Measurements from ENCODE around the gene AUH. TPM values are rescaled to one million over a fixed set of nuclear protein-coding genes. Genes with fewer than 3 reads are reported as not detected.

AUH gene
- total RNA-seq, 1 experiment from 2014 or later = 29.0 TPM

- H3K9me3 ChIP-seq (ENCODE audit: control insufficient read depth in 1 of 2, insufficient read depth in 1 of 2, low read depth in 1 of 2, low read length in 2 of 2) = no peaks in the 10 kb centered on the region
- H3K27ac ChIP-seq (ENCODE audit: low read depth, low read length) = peak overlapping the region; percentile 100
- H3K79me2 ChIP-seq (ENCODE audit: insufficient read depth, low read length) = no peaks in the 10 kb centered on the region
- H2AFZ ChIP-seq (ENCODE audit: low read depth, low read length, poor library complexity, severe bottlenecking) = no peak overlapping the region
- RAD21 ChIA-PET (ENCODE audit: low non-redundant PET in 1 of 2, low total read pairs in 2 of 2, uncharacterized antibody in 2 of 2, unreplicated experiment in 2 of 2) = interaction anchor here in 1 of 2 experiments (1.0 to 1.2 kb wide), 2 partner anchors 234 to 236 kb away, joined by 3 read pairs; no protein-coding TSS in a partner anchor
- H3K27me3 ChIP-seq (ENCODE audit: insufficient read depth, low read length) = no peaks in the 10 kb centered on the region
- no peaks in the 10 kb centered on the region for H3K36me3 ChIP-seq (ENCODE audit: control insufficient read depth in 1 of 2, insufficient read depth in 2 of 2, low read length in 2 of 2)
- H4K20me1 ChIP-seq (ENCODE audit: insufficient read depth) = no peaks in the 10 kb centered on the region
- TF ChIP-seq SP1 (IDR thresholded peaks at IDR 0.05; ENCODE audit: low read depth) (no peak), CBX3 (IDR thresholded peaks at IDR 0.05; ENCODE audit: low read depth) (no peak), YY1 (IDR thresholded peaks at IDR 0.05; ENCODE audit: extremely low read depth, insufficient replicate concordance, low read depth, low read length) (no peak), FOSL1 (IDR thresholded peaks at IDR 0.05; ENCODE audit: low read depth) (no peak), CEBPB (IDR thresholded peaks at IDR 0.05; ENCODE audit: low read depth) (no peak), CTCF (IDR thresholded peaks at IDR 0.05 in 2 of 3, conservative IDR thresholded peaks at IDR 0.05 in 1 of 3; ENCODE audit: borderline replicate concordance in 1 of 3, insufficient read depth in 1 of 3, low read depth in 2 of 3, low read length in 2 of 3) (no peak), TCF7L2 (IDR thresholded peaks at IDR 0.05; ENCODE audit: borderline replicate concordance, extremely low read depth, insufficient read depth, insufficient read length) (no peak), POLR2A (IDR thresholded peaks at IDR 0.05; ENCODE audit: borderline replicate concordance, extremely low read depth, insufficient read depth, insufficient read length) (no peak), ATF3 (IDR thresholded peaks at IDR 0.05) (no peak), JUND (IDR thresholded peaks at IDR 0.05) (no peak), SIN3A (IDR thresholded peaks at IDR 0.05; ENCODE audit: low read depth) (no peak), EZH2 (IDR thresholded peaks at IDR 0.05) (no peak), ELF1 (IDR thresholded peaks at IDR 0.05; ENCODE audit: borderline replicate concordance, low read depth) (no peak), REST (IDR thresholded peaks at IDR 0.05; ENCODE audit: low read depth) (no peak)
- no TSS peak for BruUV-seq (replicated peaks)
- peak overlapping the region; percentile 91 for H3K4me2 ChIP-seq (ENCODE audit: low read length)
- H3K9me2 ChIP-seq (ENCODE audit: insufficient read depth) = no peaks in the 10 kb centered on the region
- intact Hi-C loops (cut with micrococcal nuclease) = loop anchor here (5.0 to 10.0 kb wide), 2 partner anchors 172 to 225 kb away; partner anchors contain the start of gene AUH
- CTCF ChIA-PET = interaction anchor here (0.7 kb wide), 1 partner anchor 10 kb away, joined by 3 read pairs; no protein-coding TSS in a partner anchor
- H3K4me1 ChIP-seq (ENCODE audit: control insufficient read depth in 1 of 2, insufficient read depth in 2 of 2, low read length in 2 of 2) = peaks cover 51 to 75% of the 10 kb centered on the region in 2 experiments
- POLR2A ChIA-PET = interaction anchor here (0.9 kb wide), 2 partner anchors 57 to 168 kb away, joined by 3 read pairs; no protein-coding TSS in a partner anchor
- no peak for DNase-seq (ENCODE audit: low read depth, low spot score)
- H3K4me3 ChIP-seq (replicated peaks in 1 of 2; ENCODE audit: low read depth in 1 of 2, low read length in 2 of 2) = peak overlapping the region in 1 of 2 experiments; percentile 58; a peak in 3 of 4 replicates
- H3K9ac ChIP-seq (ENCODE audit: low read length) = peak overlapping the region; percentile 85
- ATAC-seq = no peak
Observed at GRCh38 chr9:91192381-91193086, 169.2 kb downstream of the AUH start.

All from HCT116 (cell line).